MM.1S (cell line): ENCODE results near the gene SAMD3.
"Not testable (repeated sequence)": the region's sequence is repeated elsewhere in the genome, so short reads cannot be mapped to it uniquely, and the experiment has no call there.

Source experiments
- EZH2 ChIP-seq: fragments of 300-600 bp; sonication (generic); optimal IDR thresholded peaks from 2 replicates; pipeline ENCODE3; 2017; ENCODE audit warnings: low read depth, mild to moderate bottlenecking, antibody characterized with exemption, low read length, mixed read lengths
- TF ChIP-seq, protein P1 (sequence below): fragments of 300-600 bp; sonication (generic); IDR thresholded peaks from 2 replicates; pipeline ENCODE4 v1.5.1; 2016; ENCODE audit warnings: antibody characterized with exemption, low read length, mixed read lengths

DNA sequence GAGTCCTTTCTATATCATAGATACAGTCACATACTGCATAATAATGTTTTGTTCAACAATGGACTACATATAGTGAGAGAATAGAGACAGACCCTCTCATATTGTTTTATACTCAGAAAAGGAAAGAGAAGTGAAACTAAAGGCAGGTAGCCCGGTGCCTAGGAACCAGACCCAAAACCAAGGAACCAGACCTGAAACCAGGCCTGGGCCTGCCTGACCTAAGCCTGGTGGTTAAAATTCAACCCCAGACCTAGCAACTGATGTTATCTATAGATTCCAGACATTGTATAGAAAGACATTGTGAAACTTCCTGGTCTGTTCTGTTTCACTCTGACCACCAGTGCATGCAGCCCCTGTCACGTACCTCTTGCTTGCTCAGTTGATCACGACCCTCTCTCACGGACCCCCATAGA is 37.3 kb upstream of the SAMD3 start:
- TF ChIP-seq, protein P1, sequence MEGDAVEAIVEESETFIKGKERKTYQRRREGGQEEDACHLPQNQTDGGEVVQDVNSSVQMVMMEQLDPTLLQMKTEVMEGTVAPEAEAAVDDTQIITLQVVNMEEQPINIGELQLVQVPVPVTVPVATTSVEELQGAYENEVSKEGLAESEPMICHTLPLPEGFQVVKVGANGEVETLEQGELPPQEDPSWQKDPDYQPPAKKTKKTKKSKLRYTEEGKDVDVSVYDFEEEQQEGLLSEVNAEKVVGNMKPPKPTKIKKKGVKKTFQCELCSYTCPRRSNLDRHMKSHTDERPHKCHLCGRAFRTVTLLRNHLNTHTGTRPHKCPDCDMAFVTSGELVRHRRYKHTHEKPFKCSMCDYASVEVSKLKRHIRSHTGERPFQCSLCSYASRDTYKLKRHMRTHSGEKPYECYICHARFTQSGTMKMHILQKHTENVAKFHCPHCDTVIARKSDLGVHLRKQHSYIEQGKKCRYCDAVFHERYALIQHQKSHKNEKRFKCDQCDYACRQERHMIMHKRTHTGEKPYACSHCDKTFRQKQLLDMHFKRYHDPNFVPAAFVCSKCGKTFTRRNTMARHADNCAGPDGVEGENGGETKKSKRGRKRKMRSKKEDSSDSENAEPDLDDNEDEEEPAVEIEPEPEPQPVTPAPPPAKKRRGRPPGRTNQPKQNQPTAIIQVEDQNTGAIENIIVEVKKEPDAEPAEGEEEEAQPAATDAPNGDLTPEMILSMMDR = not testable (repeated sequence)
- not testable (repeated sequence) for TF ChIP-seq EZH2
